Breast epithelium (tissue), 3 donors: ENCODE results near the gene MYEF2.

Source experiments
- CTCF ChIP-seq, 3 donors: fragments of 450-650 bp; IDR thresholded peaks; one replicate each; pipeline ENCODE4 v1.5.1; 2016 to 2017; ENCODE audit warnings: antibody characterized with exemption in 3 of 3, mild to moderate bottlenecking in 3 of 3, moderate library complexity in 3 of 3
- POLR2A ChIP-seq: fragments of 450-650 bp; IDR thresholded peaks from one replicate; pipeline ENCODE4 v1.6.1; 2016; ENCODE audit warnings: antibody characterized with exemption, mild to moderate bottlenecking, moderate library complexity
- POLR2AphosphoS5 ChIP-seq, 3 donors: sonication (generic); formaldehyde crosslinking; IDR thresholded peaks; one replicate each; pipeline ENCODE4 v1.6.1; 2017; ENCODE audit warnings: antibody characterized with exemption in 3 of 3

- TF ChIP-seq CTCF (IDR thresholded peaks at IDR 0.05) (no peak), POLR2AphosphoS5 (IDR thresholded peaks at IDR 0.05) (no peak), POLR2A (no peak)
Measured at GRCh38 chr15:48168616-48169015, 9.5 kb downstream of the MYEF2 start.
